Measurements from ENCODE around the gene FXN. TPM values are rescaled to one million over a fixed set of nuclear protein-coding genes. Genes with fewer than 3 reads are reported as not detected.

Gene FXN
- total and polyA plus RNA-seq, 2 donors (not counting 3 experiments of a cell fraction or from before 2014, with no cell fraction given): 18.2 to 21.2 TPM

GRCh38 chr9:69046723-69047122, 11.2 kb downstream of the FXN start:
- H3K9ac ChIP-seq (replicated peaks; ENCODE audit: extremely low read depth, insufficient read depth, low read length): no peak overlapping the region
- FAIRE-seq: no peak
- POLR2A ChIA-PET: no interaction called here

DNA sequence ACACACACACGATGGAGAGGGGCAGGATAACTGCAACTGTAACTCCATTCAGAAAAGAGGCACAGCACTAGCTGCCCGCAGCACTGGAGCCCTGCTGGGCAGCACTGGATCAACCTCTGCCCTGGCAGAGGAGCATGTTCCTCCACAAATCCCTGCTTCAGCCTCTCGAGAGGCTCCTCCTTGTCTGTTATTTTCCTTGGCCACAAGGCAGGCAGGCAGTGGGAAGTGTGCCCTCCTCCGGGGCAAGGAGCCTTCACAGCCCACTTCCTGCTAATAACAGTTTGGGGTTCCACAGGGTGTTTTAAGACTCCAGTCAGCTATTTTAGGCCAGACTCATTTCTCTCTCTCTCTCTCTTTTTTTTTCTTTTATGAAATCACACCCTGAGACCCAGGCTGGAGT, 11.8 kb downstream of the FXN start:
- dilution Hi-C loops (cut with MboI; ENCODE audit: extremely low pct_ligation_motif_present, low sequenced_read_pairs) (no loop called here), intact Hi-C loops (cut with micrococcal nuclease) (no loop called here)
- peak; percentile 25 for DNase-seq (ENCODE audit: low read depth, low spot score)
- no peak for TF ChIP-seq CTCF (IDR thresholded peaks at IDR 0.05; ENCODE audit: extremely low read depth in 1 of 2, insufficient read depth in 1 of 2, low read depth in 1 of 2, low read length in 2 of 2)
- no peak for TF ChIP-seq POLR2AphosphoS5 (IDR thresholded peaks at IDR 0.05; ENCODE audit: insufficient read depth, low read depth, low read length)
- no peak for TF ChIP-seq POLR2A (IDR thresholded peaks at IDR 0.05; ENCODE audit: low read depth, low read length)
- TF ChIP-seq, protein P1, sequence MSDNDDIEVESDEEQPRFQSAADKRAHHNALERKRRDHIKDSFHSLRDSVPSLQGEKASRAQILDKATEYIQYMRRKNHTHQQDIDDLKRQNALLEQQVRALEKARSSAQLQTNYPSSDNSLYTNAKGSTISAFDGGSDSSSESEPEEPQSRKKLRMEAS (IDR thresholded peaks at IDR 0.05; ENCODE audit: insufficient read depth, insufficient read length): no peak
- no peak for TF ChIP-seq FOS (IDR thresholded peaks at IDR 0.05; ENCODE audit: borderline replicate concordance, insufficient read depth, low read length)
- no peak for TF ChIP-seq GATA2 (IDR thresholded peaks at IDR 0.05; ENCODE audit: insufficient read depth, insufficient read length, low read depth, low read length)
- TF ChIP-seq JUN (IDR thresholded peaks at IDR 0.05; ENCODE audit: borderline replicate concordance, insufficient read depth, insufficient read length, low read depth): no peak
- no peak for TF ChIP-seq EZH2 (IDR thresholded peaks at IDR 0.05; ENCODE audit: borderline replicate concordance, low read depth, low read length, severe bottlenecking)
- no peak for TF ChIP-seq MYC (IDR thresholded peaks at IDR 0.05; ENCODE audit: low read depth, low read length)
- ChIA-PET POLR2A (no interaction called here), CTCF (interaction anchor here (0.9 to 2.0 kb wide), 3 partner anchors 12 to 146 kb away, joined by 3 to 7 read pairs (median 4); partner anchors contain the start of gene FXN)
- Histone ChIP-seq H3K4me1 (ENCODE audit: control insufficient read depth, extremely low read depth, insufficient read depth, low read length) (peaks cover 6% of the 10 kb centered on the region), H3K4me2 (ENCODE audit: insufficient read depth, low read length) (no peak overlapping the region), H3K27ac (ENCODE audit: insufficient read depth, low read depth, low read length) (no peak overlapping the region), H2AFZ (ENCODE audit: low read depth, low read length) (no peak overlapping the region), H3K36me3 (ENCODE audit: control insufficient read depth in 2 of 2, extremely low read depth in 1 of 2, insufficient read depth in 2 of 2, low read length in 2 of 2) (peaks cover 0 to 6% of the 10 kb centered on the region in 2 experiments), H4K20me1 (replicated peaks; ENCODE audit: control insufficient read depth, extremely low read depth, insufficient read depth, low read length) (no peaks in the 10 kb centered on the region), H3K79me2 (ENCODE audit: control insufficient read depth, insufficient read depth, low read length) (peaks cover 3% of the 10 kb centered on the region), H3K9me1 (replicated peaks; ENCODE audit: control insufficient read depth, extremely low read depth, insufficient read depth, low read length) (no peaks in the 10 kb centered on the region), H3K27me3 (ENCODE audit: control insufficient read depth in 2 of 2, insufficient read depth in 2 of 2, low read length in 2 of 2) (no peaks in the 10 kb centered on the region), H3K4me3 (replicated peaks in 1 of 3; ENCODE audit: insufficient read depth in 1 of 3, low read depth in 1 of 3, low read length in 3 of 3) (no peak overlapping the region), H3K9ac (replicated peaks; ENCODE audit: extremely low read depth, insufficient read depth, low read length) (no peak overlapping the region), H3K9me3 (replicated peaks; ENCODE audit: control insufficient read depth, insufficient read depth, low read length) (no peaks in the 10 kb centered on the region)
- no peak for FAIRE-seq
- BruUV-seq (replicated peaks): no TSS peak

More at GRCh38 chr9:69046723-69047122, 11.2 kb downstream of the FXN start:
- DNase-seq (ENCODE audit: low read depth, low spot score): no peak
- H3K79me2 ChIP-seq (ENCODE audit: control insufficient read depth, insufficient read depth, low read length): peaks cover 4% of the 10 kb centered on the region
- no peaks in the 10 kb centered on the region for H3K9me3 ChIP-seq (replicated peaks; ENCODE audit: control insufficient read depth, insufficient read depth, low read length)
- TF ChIP-seq EZH2 (IDR thresholded peaks at IDR 0.05; ENCODE audit: borderline replicate concordance, low read depth, low read length, severe bottlenecking) (no peak), JUN (IDR thresholded peaks at IDR 0.05; ENCODE audit: borderline replicate concordance, insufficient read depth, insufficient read length, low read depth) (no peak), FOS (IDR thresholded peaks at IDR 0.05; ENCODE audit: borderline replicate concordance, insufficient read depth, low read length) (no peak)
- H3K4me3 ChIP-seq (replicated peaks in 1 of 3; ENCODE audit: insufficient read depth in 1 of 3, low read depth in 1 of 3, low read length in 3 of 3): no peak overlapping the region
- intact Hi-C loops (cut with micrococcal nuclease): no loop called here
- H3K27me3 ChIP-seq (ENCODE audit: control insufficient read depth in 2 of 2, insufficient read depth in 2 of 2, low read length in 2 of 2): no peaks in the 10 kb centered on the region
- BruUV-seq (replicated peaks): no TSS peak
- H4K20me1 ChIP-seq (replicated peaks; ENCODE audit: control insufficient read depth, extremely low read depth, insufficient read depth, low read length): no peaks in the 10 kb centered on the region
- dilution Hi-C loops (cut with MboI; ENCODE audit: extremely low pct_ligation_motif_present, low sequenced_read_pairs): no loop called here
- no peak overlapping the region for H2AFZ ChIP-seq (ENCODE audit: low read depth, low read length)
- H3K27ac ChIP-seq (ENCODE audit: insufficient read depth, low read depth, low read length): no peak overlapping the region
- H3K4me1 ChIP-seq (ENCODE audit: control insufficient read depth, extremely low read depth, insufficient read depth, low read length): peaks cover 6% of the 10 kb centered on the region
- no peaks in the 10 kb centered on the region for H3K9me1 ChIP-seq (replicated peaks; ENCODE audit: control insufficient read depth, extremely low read depth, insufficient read depth, low read length)
- no peak overlapping the region for H3K4me2 ChIP-seq (ENCODE audit: insufficient read depth, low read length)
- peaks cover 0 to 6% of the 10 kb centered on the region in 2 experiments for H3K36me3 ChIP-seq (ENCODE audit: control insufficient read depth in 2 of 2, extremely low read depth in 1 of 2, insufficient read depth in 2 of 2, low read length in 2 of 2)
- CTCF ChIA-PET: interaction anchor here (0.9 to 2.0 kb wide), 3 partner anchors 12 to 147 kb away, joined by 3 to 7 read pairs (median 4); partner anchors contain the start of gene FXN
